Epidermal melanocyte (primary cell): ENCODE data around the gene NARS2.
"Not testable (repeated sequence)": the region's sequence is repeated elsewhere in the genome, so short reads cannot be mapped to it uniquely, and the experiment has no call there.

ENCODE experiments used
- DNase-seq: peaks from one replicate; pipeline ENCODE4 v3.0.0; 2011; ENCODE audit warnings: low spot score; ENCODE audit not compliant: insufficient read length

The NARS2 gene

GRCh38 chr11:78547931-78548705 lies 26.5 kb downstream of the NARS2 start:
- no peak for DNase-seq

GRCh38 chr11:78542007-78542406 lies 32.7 kb downstream of the NARS2 start:
- no peak for DNase-seq

GRCh38 chr11:78541537-78541936 lies 33.1 kb downstream of the NARS2 start:
- DNase-seq = no peak

GRCh38 chr11:78540256-78540655 lies 34.4 kb downstream of the NARS2 start:
- DNase-seq = peak; percentile 23

- no peak for DNase-seq
Observed at GRCh38 chr11:78539506-78539905, 35.2 kb downstream of the NARS2 start.

- DNase-seq = no peak
Observed at GRCh38 chr11:78536933-78537332, 37.7 kb downstream of the NARS2 start.

GRCh38 chr11:78535920-78536319 lies 38.7 kb downstream of the NARS2 start:
- no peak for DNase-seq

- DNase-seq = no peak
Observed at GRCh38 chr11:78535027-78535426, 39.6 kb downstream of the NARS2 start.

GRCh38 chr11:78533399-78533798 lies 41.3 kb downstream of the NARS2 start:
- no peak for DNase-seq

GRCh38 chr11:78532991-78533390 lies 41.7 kb downstream of the NARS2 start:
- DNase-seq = no peak

- DNase-seq = no peak
Observed at GRCh38 chr11:78526497-78527146, 48.0 kb downstream of the NARS2 start.

GRCh38 chr11:78525720-78526119 lies 48.9 kb downstream of the NARS2 start:
- DNase-seq = no peak

GRCh38 chr11:78520230-78520629 lies 54.4 kb downstream of the NARS2 start:
- DNase-seq = no peak

- DNase-seq = no peak
Observed at GRCh38 chr11:78516281-78516680, 58.4 kb downstream of the NARS2 start.

- DNase-seq = no peak
Observed at GRCh38 chr11:78514922-78515502, 59.7 kb downstream of the NARS2 start.

- not testable (repeated sequence) for DNase-seq
Observed at GRCh38 chr11:78513085-78513484, 61.6 kb downstream of the NARS2 start.

- DNase-seq = no peak
Observed at GRCh38 chr11:78510597-78510996, 64.1 kb downstream of the NARS2 start.

GRCh38 chr11:78510025-78510596 lies 64.6 kb downstream of the NARS2 start:
- DNase-seq = no peak

- no peak for DNase-seq
Observed at GRCh38 chr11:78504708-78505107, 70.0 kb downstream of the NARS2 start.

GRCh38 chr11:78504181-78504580 lies 70.5 kb downstream of the NARS2 start:
- no peak for DNase-seq

- no peak for DNase-seq
Observed at GRCh38 chr11:78499971-78500370, 74.7 kb downstream of the NARS2 start.

GRCh38 chr11:78497293-78497692 lies 77.4 kb downstream of the NARS2 start:
- DNase-seq = no peak
